Measurements from ENCODE around the gene PTPRF.

Gene PTPRF

GRCh38 chr1:43564551-43565348 lies 34.1 kb downstream of the PTPRF start:
- H3K4me3 ChIP-seq (ENCODE audit: low read depth, low read length) = no peak overlapping the region

DNA sequence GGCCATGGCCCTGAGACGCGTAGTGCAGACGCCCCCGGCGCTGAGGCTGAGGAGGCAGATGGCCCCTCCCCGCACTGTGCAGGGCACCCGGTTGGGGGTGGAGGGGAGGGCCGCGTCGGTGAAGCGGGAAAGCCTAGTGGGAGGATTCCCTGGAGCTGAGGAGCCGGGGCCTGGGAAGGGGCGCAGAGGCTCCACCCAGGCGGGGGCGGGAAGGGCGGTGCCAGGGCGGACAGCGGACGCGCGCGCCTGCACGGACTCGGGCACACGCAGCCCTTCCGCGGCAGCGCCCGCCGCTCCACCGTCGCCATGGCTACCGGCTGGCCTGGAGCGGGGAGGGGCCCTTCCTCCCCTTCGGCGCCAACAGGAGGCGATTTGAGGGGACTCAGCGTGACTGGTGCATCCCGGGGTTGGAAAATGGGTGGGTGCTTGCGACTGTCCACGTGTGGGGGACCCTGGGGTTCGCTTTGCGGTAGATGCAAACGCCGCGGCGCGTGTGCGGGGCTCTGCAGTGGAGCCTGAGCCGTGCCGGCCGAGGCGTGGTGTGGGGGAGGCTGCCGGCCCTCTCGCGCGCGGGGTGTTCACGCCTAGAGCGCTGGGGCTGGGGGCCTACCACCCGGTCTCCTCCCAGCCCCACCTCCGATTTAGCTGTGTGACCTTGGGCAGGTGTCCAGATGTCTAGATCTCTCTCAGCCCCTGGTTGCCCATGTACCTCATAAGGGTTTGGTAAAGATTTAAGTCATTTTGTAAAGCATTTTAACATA lies 35.1 kb downstream of the PTPRF start:
- peak overlapping the region; percentile 44 for H3K4me3 ChIP-seq (ENCODE audit: low read depth, low read length)

More at GRCh38 chr1:43564551-43565348, 34.1 kb downstream of the PTPRF start:
- no peak for TF ChIP-seq CTCF (IDR thresholded peaks at IDR 0.05; ENCODE audit: low read depth, low read length)

GRCh38 chr1:43566382-43567044 lies 35.8 kb downstream of the PTPRF start:
- peak overlapping the region; percentile 44 for H3K4me3 ChIP-seq (ENCODE audit: low read depth, low read length)
- no peak for TF ChIP-seq CTCF (IDR thresholded peaks at IDR 0.05; ENCODE audit: low read depth, low read length)

More for the DNA sequence above, 35.1 kb downstream of the PTPRF start:
- no peak for TF ChIP-seq CTCF (IDR thresholded peaks at IDR 0.05; ENCODE audit: low read depth, low read length)

- TF ChIP-seq CTCF (IDR thresholded peaks at IDR 0.05; ENCODE audit: low read depth, low read length) = no peak
- H3K4me3 ChIP-seq (ENCODE audit: low read depth, low read length) = no peak overlapping the region
Observed at GRCh38 chr1:43569175-43569574, 38.5 kb downstream of the PTPRF start.

DNA sequence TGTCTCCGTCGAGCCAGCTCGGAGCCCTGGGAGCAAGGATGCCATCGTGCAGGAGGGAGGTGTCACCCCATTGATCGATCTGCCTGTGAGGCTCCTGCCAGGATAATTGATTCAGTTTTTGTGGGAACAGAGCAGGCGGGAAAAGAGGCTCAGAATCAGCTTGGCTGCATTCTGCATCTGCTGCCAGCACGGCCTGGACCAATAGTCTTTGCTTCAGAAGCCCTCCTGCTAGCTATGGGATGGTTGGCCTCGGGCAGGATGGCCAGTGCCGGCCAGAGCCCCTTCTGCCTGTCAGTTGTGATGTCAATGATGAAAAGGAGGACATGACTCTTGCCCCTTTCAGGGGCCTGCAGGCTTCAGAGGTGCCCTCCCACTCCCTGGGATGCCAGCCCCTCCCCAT lies 39.6 kb downstream of the PTPRF start:
- no peak for TF ChIP-seq CTCF (IDR thresholded peaks at IDR 0.05; ENCODE audit: low read depth, low read length)
- no peak overlapping the region for H3K4me3 ChIP-seq (ENCODE audit: low read depth, low read length)

GRCh38 chr1:43570715-43571114 lies 40.0 kb downstream of the PTPRF start:
- TF ChIP-seq CTCF (IDR thresholded peaks at IDR 0.05; ENCODE audit: low read depth, low read length) = no peak
- no peak overlapping the region for H3K4me3 ChIP-seq (ENCODE audit: low read depth, low read length)

Measured in WI38 (cell line).